ENCODE results near the gene ETV6.

ETV6 gene

GRCh38 chr12:11825278-11825677 is 175.8 kb downstream of the ETV6 start:
- TF ChIP-seq CTCF (IDR thresholded peaks at IDR 0.05; ENCODE audit: low read depth, low read length): no peak
- in situ Hi-C loops (cut with HindIII; ENCODE audit: low sequenced_read_pairs): no loop called here
- H3K4me3 ChIP-seq (ENCODE audit: low read depth, low read length): no peak overlapping the region
- DNase-seq (ENCODE audit: low read depth, low spot score): no peak

GRCh38 chr12:11826574-11826973 is 177.1 kb downstream of the ETV6 start:
- in situ Hi-C loops (cut with HindIII; ENCODE audit: low sequenced_read_pairs): no loop called here
- TF ChIP-seq CTCF (IDR thresholded peaks at IDR 0.05; ENCODE audit: low read depth, low read length): no peak
- no peak overlapping the region for H3K4me3 ChIP-seq (ENCODE audit: low read depth, low read length)
- DNase-seq (ENCODE audit: low read depth, low spot score): no peak

DNA sequence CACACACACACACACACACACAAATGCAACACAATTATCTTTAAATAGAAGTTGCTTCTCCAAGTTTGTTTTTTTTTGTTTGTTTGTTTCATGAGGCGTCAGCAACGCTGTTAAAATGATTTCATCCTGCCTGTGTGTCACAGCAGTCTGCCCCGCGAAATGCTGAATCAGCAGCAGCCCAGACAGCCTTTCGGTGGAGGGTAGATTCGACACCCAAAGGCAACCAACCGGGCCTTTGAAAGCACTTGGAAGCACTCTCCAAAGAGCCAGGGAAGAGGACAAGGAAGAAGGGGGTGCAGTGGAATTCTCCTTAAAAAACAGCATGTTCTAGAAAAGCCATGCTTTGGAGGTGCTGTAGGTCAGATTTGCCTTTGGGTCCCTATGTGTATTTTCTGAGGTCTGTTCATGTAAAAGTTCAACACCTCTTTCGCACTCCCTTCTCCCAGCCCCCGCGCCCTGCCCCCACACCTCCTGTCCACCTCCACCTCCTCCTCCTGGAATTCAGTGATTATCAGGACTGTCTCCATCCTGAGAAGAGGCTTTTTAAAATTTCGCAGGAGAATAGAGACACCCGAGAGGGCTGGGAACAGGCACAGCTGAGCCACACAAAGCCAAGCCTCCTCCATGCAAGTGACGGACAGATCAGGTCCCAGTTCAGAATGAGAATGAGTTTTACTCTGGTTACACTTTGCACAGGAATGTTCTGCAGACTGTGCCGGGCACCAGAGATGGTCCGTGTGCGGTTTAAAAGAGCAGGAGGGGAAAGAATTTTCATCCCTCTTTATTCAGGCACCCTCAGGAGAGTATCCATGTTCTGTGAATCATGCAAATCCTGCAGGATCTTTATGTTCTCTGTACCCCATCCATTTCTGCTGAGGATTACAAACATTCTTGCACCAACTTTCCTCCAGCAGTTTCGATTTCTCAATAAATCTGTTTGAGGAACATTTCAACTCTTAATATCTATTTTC is 177.9 kb downstream of the ETV6 start:
- DNase-seq (ENCODE audit: low read depth, low spot score): no peak
- no peak for TF ChIP-seq CTCF (IDR thresholded peaks at IDR 0.05; ENCODE audit: low read depth, low read length)
- H3K4me3 ChIP-seq (ENCODE audit: low read depth, low read length): no peak overlapping the region
- in situ Hi-C loops (cut with HindIII; ENCODE audit: low sequenced_read_pairs): no loop called here

- in situ Hi-C loops (cut with HindIII; ENCODE audit: low sequenced_read_pairs): no loop called here
- no peak overlapping the region for H3K4me3 ChIP-seq (ENCODE audit: low read depth, low read length)
- DNase-seq (ENCODE audit: low read depth, low spot score): no peak
- no peak for TF ChIP-seq CTCF (IDR thresholded peaks at IDR 0.05; ENCODE audit: low read depth, low read length)
Measured at GRCh38 chr12:11829764-11830194, 180.3 kb downstream of the ETV6 start.

DNA sequence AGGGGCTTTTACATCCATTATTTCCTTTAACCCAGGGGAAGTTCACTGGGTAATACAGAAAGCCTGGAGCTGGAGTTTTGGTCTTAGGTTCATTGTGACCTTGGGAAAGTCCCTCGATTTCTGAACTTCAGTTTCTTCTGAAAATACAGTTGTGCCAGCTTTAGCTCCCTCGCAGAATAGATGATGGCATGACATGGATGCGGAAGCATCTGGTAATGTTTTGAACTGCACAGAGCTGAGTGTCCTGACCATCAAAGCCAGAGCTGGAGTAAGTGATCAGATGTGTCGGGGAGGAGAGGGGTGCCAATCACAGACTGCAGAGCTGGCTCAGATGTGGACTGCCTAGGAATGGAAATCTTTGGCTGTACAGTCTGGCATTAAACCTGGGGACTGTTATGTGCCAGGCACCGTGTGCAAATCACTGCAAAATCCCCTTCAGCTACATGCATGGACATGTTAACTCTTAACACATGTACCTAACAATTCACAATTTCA is 180.9 kb downstream of the ETV6 start:
- H3K4me3 ChIP-seq (ENCODE audit: low read depth, low read length): no peak overlapping the region
- no peak for DNase-seq (ENCODE audit: low read depth, low spot score)
- in situ Hi-C loops (cut with HindIII; ENCODE audit: low sequenced_read_pairs): no loop called here
- no peak for TF ChIP-seq CTCF (IDR thresholded peaks at IDR 0.05; ENCODE audit: low read depth, low read length)

DNA sequence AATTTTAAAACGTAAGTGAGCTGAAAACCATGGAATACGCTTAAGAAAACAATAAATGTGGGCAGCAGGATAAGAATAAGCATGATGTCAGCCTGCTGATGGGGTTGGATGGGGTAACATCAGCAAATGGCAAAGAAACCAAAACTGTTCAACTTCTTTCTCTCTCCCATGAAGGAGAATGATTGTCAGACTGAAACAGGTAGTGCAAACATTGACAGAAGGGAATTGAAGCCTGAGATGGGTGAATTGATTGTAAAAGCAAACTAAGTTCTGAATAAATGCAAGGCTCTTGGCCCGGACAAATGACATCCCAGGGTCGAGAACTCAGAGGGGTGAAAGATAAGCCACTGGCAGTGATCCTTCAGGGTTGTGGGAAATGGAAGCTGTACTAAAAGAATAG is 182.6 kb downstream of the ETV6 start:
- in situ Hi-C loops (cut with HindIII; ENCODE audit: low sequenced_read_pairs): no loop called here
- DNase-seq (ENCODE audit: low read depth, low spot score): no peak
- no peak overlapping the region for H3K4me3 ChIP-seq (ENCODE audit: low read depth, low read length)
- TF ChIP-seq CTCF (IDR thresholded peaks at IDR 0.05; ENCODE audit: low read depth, low read length): no peak
